Measurements from ENCODE around the gene SLC4A4.

SLC4A4 gene

GRCh38 chr4:71375494-71375893, 36.7 kb downstream of the SLC4A4 start:
- Histone ChIP-seq H3K27ac (ENCODE audit: low read depth, low read length) (no peak overlapping the region), H3K4me3 (ENCODE audit: insufficient read depth, low read length, poor library complexity, severe bottlenecking) (no peak overlapping the region), H3K79me2 (ENCODE audit: insufficient read depth, low read length) (no peaks in the 10 kb centered on the region), H2AFZ (ENCODE audit: low read depth, low read length, severe bottlenecking) (no peak overlapping the region), H3K36me3 (ENCODE audit: low read length) (no peaks in the 10 kb centered on the region), H4K20me1 (ENCODE audit: low read depth, low read length) (no peaks in the 10 kb centered on the region), H3K9ac (ENCODE audit: low read length) (no peak overlapping the region), H3K27me3 (ENCODE audit: low read length) (no peaks in the 10 kb centered on the region), H3K9me3 (ENCODE audit: insufficient read depth, low read length) (no peaks in the 10 kb centered on the region), H3K4me2 (ENCODE audit: low read depth, low read length, poor library complexity, severe bottlenecking) (no peak overlapping the region), H3F3A (ENCODE audit: insufficient read depth) (no peaks in the 10 kb centered on the region), H3K9me2 (replicated peaks; ENCODE audit: insufficient read depth, low read length) (no peaks in the 10 kb centered on the region)
- TF ChIP-seq EZH2phosphoT487 (conservative IDR thresholded peaks at IDR 0.05; ENCODE audit: low read length) = no peak

- H3K79me2 ChIP-seq (ENCODE audit: insufficient read depth, low read length) = no peaks in the 10 kb centered on the region
- no peak overlapping the region for H3K27ac ChIP-seq (ENCODE audit: low read depth, low read length)
- no peak overlapping the region for H3K9ac ChIP-seq (ENCODE audit: low read length)
- no peak overlapping the region for H3K4me3 ChIP-seq (ENCODE audit: insufficient read depth, low read length, poor library complexity, severe bottlenecking)
- no peaks in the 10 kb centered on the region for H4K20me1 ChIP-seq (ENCODE audit: low read depth, low read length)
- H3K36me3 ChIP-seq (ENCODE audit: low read length) = no peaks in the 10 kb centered on the region
- H2AFZ ChIP-seq (ENCODE audit: low read depth, low read length, severe bottlenecking) = no peak overlapping the region
- H3K27me3 ChIP-seq (ENCODE audit: low read length) = no peaks in the 10 kb centered on the region
- TF ChIP-seq EZH2phosphoT487 (conservative IDR thresholded peaks at IDR 0.05; ENCODE audit: low read length) (no peak), CTCF (IDR thresholded peaks at IDR 0.05; ENCODE audit: insufficient read depth, low read length, poor library complexity, severe bottlenecking) (no peak)
- no peaks in the 10 kb centered on the region for H3K9me3 ChIP-seq (ENCODE audit: insufficient read depth, low read length)
- no peaks in the 10 kb centered on the region for H3K9me2 ChIP-seq (replicated peaks; ENCODE audit: insufficient read depth, low read length)
- H3K4me2 ChIP-seq (ENCODE audit: low read depth, low read length, poor library complexity, severe bottlenecking) = no peak overlapping the region
- no peaks in the 10 kb centered on the region for H3F3A ChIP-seq (ENCODE audit: insufficient read depth)
These were observed 38.7 kb downstream of the SLC4A4 start for GRCh38 chr4:71377561-71377960.

GRCh38 chr4:71379126-71379525, 40.3 kb downstream of the SLC4A4 start:
- no peaks in the 10 kb centered on the region for H3K9me3 ChIP-seq (ENCODE audit: insufficient read depth, low read length)
- no peaks in the 10 kb centered on the region for H3F3A ChIP-seq (ENCODE audit: insufficient read depth)
- no peaks in the 10 kb centered on the region for H3K36me3 ChIP-seq (ENCODE audit: low read length)
- H3K27me3 ChIP-seq (ENCODE audit: low read length) = no peaks in the 10 kb centered on the region
- no peak overlapping the region for H3K4me2 ChIP-seq (ENCODE audit: low read depth, low read length, poor library complexity, severe bottlenecking)
- no peak overlapping the region for H3K27ac ChIP-seq (ENCODE audit: low read depth, low read length)
- no peak overlapping the region for H2AFZ ChIP-seq (ENCODE audit: low read depth, low read length, severe bottlenecking)
- no peaks in the 10 kb centered on the region for H3K79me2 ChIP-seq (ENCODE audit: insufficient read depth, low read length)
- no peak overlapping the region for H3K4me3 ChIP-seq (ENCODE audit: insufficient read depth, low read length, poor library complexity, severe bottlenecking)
- H3K9ac ChIP-seq (ENCODE audit: low read length) = no peak overlapping the region
- no peaks in the 10 kb centered on the region for H3K9me2 ChIP-seq (replicated peaks; ENCODE audit: insufficient read depth, low read length)
- no peaks in the 10 kb centered on the region for H4K20me1 ChIP-seq (ENCODE audit: low read depth, low read length)
- no peak for TF ChIP-seq CTCF (IDR thresholded peaks at IDR 0.05; ENCODE audit: insufficient read depth, low read length, poor library complexity, severe bottlenecking)

- Histone ChIP-seq H3K9me2 (replicated peaks; ENCODE audit: insufficient read depth, low read length) (no peaks in the 10 kb centered on the region), H3K27ac (ENCODE audit: low read depth, low read length) (no peak overlapping the region), H3K79me2 (ENCODE audit: insufficient read depth, low read length) (no peaks in the 10 kb centered on the region), H3K36me3 (ENCODE audit: low read length) (no peaks in the 10 kb centered on the region), H3K27me3 (ENCODE audit: low read length) (no peaks in the 10 kb centered on the region), H3K9ac (ENCODE audit: low read length) (no peak overlapping the region), H4K20me1 (ENCODE audit: low read depth, low read length) (no peaks in the 10 kb centered on the region), H3K9me3 (ENCODE audit: insufficient read depth, low read length) (no peaks in the 10 kb centered on the region), H2AFZ (ENCODE audit: low read depth, low read length, severe bottlenecking) (no peak overlapping the region), H3F3A (ENCODE audit: insufficient read depth) (no peaks in the 10 kb centered on the region), H3K4me2 (ENCODE audit: low read depth, low read length, poor library complexity, severe bottlenecking) (no peak overlapping the region), H3K4me3 (ENCODE audit: insufficient read depth, low read length, poor library complexity, severe bottlenecking) (no peak overlapping the region)
- TF ChIP-seq CTCF (IDR thresholded peaks at IDR 0.05; ENCODE audit: insufficient read depth, low read length, poor library complexity, severe bottlenecking) (no peak), EZH2phosphoT487 (conservative IDR thresholded peaks at IDR 0.05; ENCODE audit: low read length) (no peak)
These were observed 42.0 kb downstream of the SLC4A4 start for GRCh38 chr4:71380788-71381187.
